Colonic mucosa (tissue), 4 donors: ENCODE data around the gene SLC5A11. TPM values are rescaled to one million over a fixed set of nuclear protein-coding genes. Genes with fewer than 3 reads are reported as not detected.

ENCODE experiments used
- DNase-seq: peaks from one replicate; pipeline ENCODE4 v3.0.0-alpha.2; 2020
- H3K27ac ChIP-seq: fragments of 200-600 bp; one replicate; pipeline ENCODE4 v1.8.0; 2021
- H3K27me3 ChIP-seq: fragments of 200-600 bp; one replicate; pipeline ENCODE4 v1.8.0; 2021
- H3K36me3 ChIP-seq: fragments of 200-600 bp; one replicate; pipeline ENCODE4 v1.8.0; 2021
- H3K4me1 ChIP-seq: fragments of 200-600 bp; one replicate; pipeline ENCODE4 v1.8.0; 2021; ENCODE audit warnings: mild to moderate bottlenecking
- H3K4me3 ChIP-seq: fragments of 200-600 bp; one replicate; pipeline ENCODE4 v1.8.0; 2021
- H3K9ac ChIP-seq, 2 donors: one replicate each; pipeline ENCODE4 v1.7.0; 2013; ENCODE audit warnings: control low read depth in 2 of 2, low read depth in 2 of 2, low read length in 2 of 2
- H3K9me3 ChIP-seq: fragments of 200-600 bp; one replicate; pipeline ENCODE4 v1.8.0; 2021
- intact Hi-C: fragments of 100-400 bp; cut with DNase I; formaldehyde crosslinking; loops from one replicate; pipeline ENCODE4 v1.14.1; 2022
- total RNA-seq, 2 donors: library from RNA; stranded (reverse); fragmentation: NEBNext Ultra II Directional in 1 of 2; extraction: Animal tissue kit (Norgen Biotek cat#: 25700) in 1 of 2; gene quantifications; one replicate each; pipeline ENCODE4 v1.2.1, GENCODE V29; 2021
- TF ChIP-seq, protein P1 (sequence below): fragments of 200-600 bp; IDR thresholded peaks from one replicate; pipeline ENCODE4 v1.8.0; 2022; ENCODE audit warnings: antibody characterized with exemption, mild to moderate bottlenecking
- donor health status: healthy.
- donor health status: DM: no; HTN: no; CAD: no.
- donor health status: DM: no; HTN: no; CAD: no.

SLC5A11 gene, protein sequence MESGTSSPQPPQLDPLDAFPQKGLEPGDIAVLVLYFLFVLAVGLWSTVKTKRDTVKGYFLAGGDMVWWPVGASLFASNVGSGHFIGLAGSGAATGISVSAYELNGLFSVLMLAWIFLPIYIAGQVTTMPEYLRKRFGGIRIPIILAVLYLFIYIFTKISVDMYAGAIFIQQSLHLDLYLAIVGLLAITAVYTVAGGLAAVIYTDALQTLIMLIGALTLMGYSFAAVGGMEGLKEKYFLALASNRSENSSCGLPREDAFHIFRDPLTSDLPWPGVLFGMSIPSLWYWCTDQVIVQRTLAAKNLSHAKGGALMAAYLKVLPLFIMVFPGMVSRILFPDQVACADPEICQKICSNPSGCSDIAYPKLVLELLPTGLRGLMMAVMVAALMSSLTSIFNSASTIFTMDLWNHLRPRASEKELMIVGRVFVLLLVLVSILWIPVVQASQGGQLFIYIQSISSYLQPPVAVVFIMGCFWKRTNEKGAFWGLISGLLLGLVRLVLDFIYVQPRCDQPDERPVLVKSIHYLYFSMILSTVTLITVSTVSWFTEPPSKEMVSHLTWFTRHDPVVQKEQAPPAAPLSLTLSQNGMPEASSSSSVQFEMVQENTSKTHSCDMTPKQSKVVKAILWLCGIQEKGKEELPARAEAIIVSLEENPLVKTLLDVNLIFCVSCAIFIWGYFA
- 1 to 10 TPM in 1 of 2 donors, under 1 TPM in 1; 0.79 to 2.6 TPM for total RNA-seq

DNA sequence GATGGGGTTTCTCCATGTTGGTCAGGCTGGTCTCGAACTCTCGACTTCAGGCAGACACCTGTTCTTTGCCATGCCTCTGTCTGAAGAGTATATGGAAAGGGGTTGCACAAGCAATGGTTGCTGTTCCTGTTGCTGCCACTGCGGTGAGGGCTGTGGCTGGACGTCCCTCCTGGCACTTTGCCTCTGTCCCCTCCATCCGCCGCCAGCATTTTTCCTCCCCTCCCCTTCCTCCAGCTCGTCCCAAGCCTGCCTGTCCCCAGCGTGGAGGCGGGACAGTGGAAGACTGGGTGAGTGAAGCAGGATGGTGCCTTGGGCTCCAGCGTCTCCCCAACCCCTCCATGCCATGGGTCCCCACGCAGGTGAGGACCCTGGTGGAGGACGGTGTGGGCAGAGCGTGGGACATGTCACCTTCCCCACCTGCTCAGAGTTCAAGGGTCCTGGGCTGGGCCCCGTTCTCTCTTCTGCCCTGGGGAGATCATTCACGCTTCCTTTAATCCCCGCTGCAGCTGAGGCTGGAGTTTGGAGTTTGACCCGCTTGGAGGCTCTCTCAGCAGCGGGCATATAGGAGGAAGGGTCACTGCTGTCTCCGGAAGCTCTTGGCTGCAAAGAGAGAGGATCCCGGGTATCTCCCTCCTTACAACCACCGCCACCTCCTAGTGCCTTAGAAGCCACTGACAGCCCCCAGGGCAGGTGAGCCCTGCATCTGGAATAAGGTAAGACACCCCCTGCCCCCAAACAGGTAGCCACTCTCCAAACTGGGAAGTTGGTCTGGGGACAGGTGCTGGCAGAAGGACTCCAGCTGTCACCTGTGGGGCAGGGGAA lies at the start of gene SLC5A11:
TSS of gene SLC5A11 (plus strand) at position 238 of the 822 bp plus-strand sequence. CDS start 12,681 bp downstream, outside the sequence.
- Histone ChIP-seq H3K9ac (no peak within 1 kb of the TSS), H3K9me3 (no peaks in the 10 kb centered on the region), H3K36me3 (no peaks in the 10 kb centered on the region), H3K4me3 (no peak within 1 kb of the TSS), H3K27me3 (no peaks in the 10 kb centered on the region), H3K4me1 (no peaks in the 10 kb centered on the region), H3K27ac (no peak within 1 kb of the TSS)
- intact Hi-C loops = no loop called here
- TF ChIP-seq, protein P1, sequence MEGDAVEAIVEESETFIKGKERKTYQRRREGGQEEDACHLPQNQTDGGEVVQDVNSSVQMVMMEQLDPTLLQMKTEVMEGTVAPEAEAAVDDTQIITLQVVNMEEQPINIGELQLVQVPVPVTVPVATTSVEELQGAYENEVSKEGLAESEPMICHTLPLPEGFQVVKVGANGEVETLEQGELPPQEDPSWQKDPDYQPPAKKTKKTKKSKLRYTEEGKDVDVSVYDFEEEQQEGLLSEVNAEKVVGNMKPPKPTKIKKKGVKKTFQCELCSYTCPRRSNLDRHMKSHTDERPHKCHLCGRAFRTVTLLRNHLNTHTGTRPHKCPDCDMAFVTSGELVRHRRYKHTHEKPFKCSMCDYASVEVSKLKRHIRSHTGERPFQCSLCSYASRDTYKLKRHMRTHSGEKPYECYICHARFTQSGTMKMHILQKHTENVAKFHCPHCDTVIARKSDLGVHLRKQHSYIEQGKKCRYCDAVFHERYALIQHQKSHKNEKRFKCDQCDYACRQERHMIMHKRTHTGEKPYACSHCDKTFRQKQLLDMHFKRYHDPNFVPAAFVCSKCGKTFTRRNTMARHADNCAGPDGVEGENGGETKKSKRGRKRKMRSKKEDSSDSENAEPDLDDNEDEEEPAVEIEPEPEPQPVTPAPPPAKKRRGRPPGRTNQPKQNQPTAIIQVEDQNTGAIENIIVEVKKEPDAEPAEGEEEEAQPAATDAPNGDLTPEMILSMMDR = no peak
- DNase-seq = no peak

DNA sequence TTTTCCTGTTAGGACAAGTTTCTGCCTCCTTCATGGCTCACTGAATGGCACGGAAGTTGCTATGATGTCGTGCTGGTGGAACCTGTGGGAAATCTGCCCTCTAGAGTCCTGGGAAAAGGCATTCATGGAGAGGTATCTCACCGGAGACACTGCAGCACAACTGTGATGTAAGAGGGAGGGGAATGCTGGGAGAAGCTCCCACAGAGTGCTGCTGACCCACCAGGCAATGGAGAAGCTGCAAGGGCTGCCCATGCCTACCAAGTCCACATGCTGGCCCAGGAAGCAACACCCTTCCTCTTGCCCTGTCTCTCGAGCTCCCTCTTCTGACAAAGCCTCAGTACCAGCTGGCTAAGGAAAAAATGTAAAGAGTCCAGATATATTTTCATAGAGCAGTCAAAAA lies 45.2 kb upstream of the SLC5A11 start:
- TF ChIP-seq, protein P1 = no peak
- Histone ChIP-seq H3K9ac (no peak overlapping the region), H3K9me3 (no peaks in the 10 kb centered on the region), H3K27me3 (no peaks in the 10 kb centered on the region), H3K27ac (no peak overlapping the region), H3K36me3 (peaks cover 28% of the 10 kb centered on the region), H3K4me1 (no peaks in the 10 kb centered on the region), H3K4me3 (no peak overlapping the region)
- no peak for DNase-seq
- intact Hi-C loops = loop anchor here (10.0 kb wide), 1 partner anchor 236 kb away; no protein-coding TSS in a partner anchor

DNA sequence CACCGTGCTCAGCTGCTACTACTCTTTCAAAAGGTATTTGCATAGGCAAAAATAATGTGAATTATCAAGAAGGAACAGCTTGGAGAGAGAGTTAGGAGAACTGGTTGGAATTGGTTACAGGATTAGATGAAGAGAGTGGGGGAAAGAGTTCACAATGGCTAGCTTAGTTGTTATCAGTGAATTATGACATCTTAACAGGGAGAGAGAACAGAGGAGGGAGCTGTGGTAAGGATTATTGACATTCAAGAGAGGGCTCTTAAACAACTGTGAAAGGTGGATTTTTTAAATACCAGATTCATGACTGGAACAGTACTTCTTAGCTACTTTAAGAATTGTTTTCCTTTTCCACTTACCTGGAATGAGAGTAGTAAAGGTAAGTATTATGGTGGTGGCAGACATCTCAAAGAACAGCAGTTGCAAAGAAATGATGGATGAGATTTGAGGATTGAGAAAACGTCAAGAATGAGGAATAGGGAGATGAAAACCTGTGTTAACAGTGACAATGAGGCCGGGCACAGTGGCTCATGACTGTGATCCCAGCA lies 43.9 kb upstream of the SLC5A11 start:
- H3K36me3 ChIP-seq = peaks cover 29% of the 10 kb centered on the region
- intact Hi-C loops = loop anchor here (10.0 kb wide), 1 partner anchor 237 kb away; no protein-coding TSS in a partner anchor
- H3K27me3 ChIP-seq = no peaks in the 10 kb centered on the region
- TF ChIP-seq, protein P1 = no peak
- no peak overlapping the region for H3K9ac ChIP-seq
- no peak overlapping the region for H3K27ac ChIP-seq
- no peak for DNase-seq
- no peak overlapping the region for H3K4me3 ChIP-seq
- H3K9me3 ChIP-seq = no peaks in the 10 kb centered on the region
- H3K4me1 ChIP-seq = no peaks in the 10 kb centered on the region

DNA sequence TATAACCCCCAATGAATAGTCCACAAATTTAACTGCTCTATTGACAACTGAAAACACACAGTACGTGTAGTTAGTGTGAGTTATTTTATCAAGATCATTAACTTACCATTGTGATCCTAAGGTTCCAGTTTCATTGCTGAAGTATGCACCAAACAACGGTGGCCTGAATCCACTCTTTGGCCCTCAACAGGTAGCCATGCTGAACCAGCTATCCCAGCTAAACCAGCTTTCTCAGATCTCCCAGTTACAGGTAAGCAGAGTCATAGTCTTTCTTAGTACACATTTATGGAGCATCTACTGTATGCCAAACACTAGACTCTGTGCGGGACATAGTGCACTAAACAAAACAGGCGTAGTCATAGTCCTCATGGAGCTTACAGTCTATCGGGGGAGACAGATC lies 40.3 kb upstream of the SLC5A11 start:
- Histone ChIP-seq H3K27ac (no peak overlapping the region), H3K9me3 (no peaks in the 10 kb centered on the region), H3K4me1 (no peaks in the 10 kb centered on the region), H3K4me3 (no peak overlapping the region), H3K9ac (no peak overlapping the region), H3K36me3 (peaks cover 36% of the 10 kb centered on the region), H3K27me3 (no peaks in the 10 kb centered on the region)
- intact Hi-C loops = loop anchor here (10.0 kb wide), 1 partner anchor 241 kb away; no protein-coding TSS in a partner anchor
- no peak for DNase-seq
- TF ChIP-seq, protein P1 = no peak

DNA sequence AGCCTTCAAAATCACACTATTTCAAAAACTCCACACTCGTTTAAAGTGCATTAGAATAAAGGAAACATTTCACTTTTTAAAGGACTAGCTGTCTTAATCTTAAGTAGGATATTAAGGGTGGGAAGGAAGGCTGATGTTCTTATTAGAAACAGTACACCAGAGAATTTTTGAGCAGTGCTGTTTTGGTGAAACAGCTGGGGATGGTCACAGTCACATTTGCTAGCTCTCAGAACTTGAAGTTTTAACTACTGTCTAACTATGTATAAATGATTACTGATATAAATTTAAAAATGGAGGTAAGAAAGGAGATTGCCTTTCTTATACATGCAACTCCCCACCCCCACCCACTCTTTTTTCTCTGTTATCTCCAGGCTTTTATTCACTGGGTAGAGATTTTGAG lies 38.5 kb upstream of the SLC5A11 start:
- DNase-seq = no peak
- Histone ChIP-seq H3K27ac (no peak overlapping the region), H3K36me3 (peaks cover 40% of the 10 kb centered on the region), H3K9ac (no peak overlapping the region), H3K9me3 (no peaks in the 10 kb centered on the region), H3K4me3 (no peak overlapping the region), H3K4me1 (no peaks in the 10 kb centered on the region), H3K27me3 (no peaks in the 10 kb centered on the region)
- TF ChIP-seq, protein P1 = no peak
- intact Hi-C loops = loop anchor here (10.0 kb wide), 1 partner anchor 242 kb away; no protein-coding TSS in a partner anchor
